Right ventricle myocardium inferior (tissue), 1 donor: ENCODE data around the gene USPL1. TPM values are rescaled to one million over a fixed set of nuclear protein-coding genes. Genes with fewer than 3 reads are reported as not detected.

Experiments used
- ATAC-seq: fragments of 200-7000 bp; cut with Tn5 transposase; one replicate; pipeline ENCODE4 v1.9.1; 2020; ENCODE audit warnings: mild to moderate bottlenecking, moderate library complexity
- DNase-seq: peaks from one replicate; pipeline ENCODE4 v3.0.0; 2021; ENCODE audit errors: missing footprints
- intact Hi-C: fragments of 100-400 bp; cut with DNase I; formaldehyde crosslinking; loops from one replicate; pipeline ENCODE4 v1.11.0; 2022
- total RNA-seq: library from RNA; stranded (reverse); fragmentation: NEBNext Ultra II Directional; extraction: Animal tissue kit (Norgen Biotek cat#: 25700); gene quantifications from one replicate; pipeline ENCODE4 v1.2.1, GENCODE V29; 2021
- donor health status: DM: no; HTN: yes; CAD: no; lungs with severe emphysema.

The USPL1 gene
- total RNA-seq, 1 donor from 2014 or later, result 10.3 TPM

DNA sequence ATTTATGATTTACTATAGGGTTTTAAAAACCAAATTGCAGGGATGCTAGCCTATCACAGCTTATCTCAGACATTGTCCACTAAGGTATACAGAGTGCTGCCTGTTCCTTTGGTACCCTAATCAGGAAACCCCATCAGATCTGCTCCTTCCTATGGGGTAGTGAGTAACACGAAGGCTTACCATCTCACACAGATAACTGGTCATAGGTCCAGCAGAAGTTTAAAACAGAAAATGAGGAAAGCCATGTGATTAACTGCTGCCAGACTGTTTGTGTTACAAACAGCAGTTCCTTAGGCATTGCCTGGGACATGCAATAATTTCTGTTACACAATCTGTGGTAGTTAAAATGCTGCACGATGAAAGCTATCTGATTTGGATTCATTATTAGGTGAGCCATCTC is 64.1 kb downstream of the USPL1 start:
- no peak for DNase-seq
- ATAC-seq, result peak; percentile 36
- intact Hi-C loops, result no loop called here

DNA sequence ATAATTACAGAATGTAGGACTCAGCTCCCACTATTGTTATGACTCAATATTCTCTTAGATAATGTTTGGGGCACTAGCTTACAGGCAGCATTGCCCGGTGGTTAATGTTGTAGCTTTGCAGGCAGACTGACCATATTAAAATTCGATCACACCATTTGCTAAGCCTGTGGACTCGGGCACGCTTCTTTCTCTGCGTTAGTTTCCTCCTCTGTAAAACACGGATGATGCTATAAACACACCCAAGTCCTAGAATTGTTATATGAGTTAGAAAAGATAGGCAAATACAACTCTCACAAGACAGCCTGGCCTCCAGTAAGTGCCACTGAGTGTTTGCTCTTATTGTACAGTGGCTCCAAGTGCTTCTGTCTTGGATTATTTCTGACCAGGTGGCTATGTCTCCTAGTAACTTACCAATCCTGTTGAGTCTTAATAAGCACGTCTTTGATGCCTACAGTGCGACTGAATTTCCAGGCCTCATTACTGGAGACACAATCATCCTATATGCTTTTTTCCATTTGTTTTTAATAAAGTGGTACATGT is 67.7 kb downstream of the USPL1 start:
- intact Hi-C loops, result no loop called here
- DNase-seq, result no peak
- ATAC-seq, result no peak

DNA sequence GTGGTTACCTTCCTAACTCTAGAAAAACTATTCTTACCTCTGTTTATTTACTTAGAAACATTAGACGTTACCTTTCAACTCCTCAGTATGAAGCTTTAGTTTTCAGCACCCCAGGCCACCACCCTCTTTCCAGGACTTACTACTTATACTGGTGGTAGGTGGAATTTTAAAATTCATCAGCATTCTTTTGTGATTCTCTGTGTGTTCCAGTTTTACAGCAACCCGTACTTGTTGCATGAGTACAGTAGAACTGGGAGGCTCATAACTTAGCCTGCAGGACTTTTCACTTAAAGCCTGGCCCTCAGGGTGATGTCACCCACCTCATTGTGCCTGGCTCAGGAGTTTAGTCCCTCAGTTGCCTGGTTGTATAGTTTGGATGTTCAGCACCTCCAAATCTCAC is 68.3 kb downstream of the USPL1 start:
- intact Hi-C loops, result no loop called here
- DNase-seq, result no peak
- no peak for ATAC-seq

DNA sequence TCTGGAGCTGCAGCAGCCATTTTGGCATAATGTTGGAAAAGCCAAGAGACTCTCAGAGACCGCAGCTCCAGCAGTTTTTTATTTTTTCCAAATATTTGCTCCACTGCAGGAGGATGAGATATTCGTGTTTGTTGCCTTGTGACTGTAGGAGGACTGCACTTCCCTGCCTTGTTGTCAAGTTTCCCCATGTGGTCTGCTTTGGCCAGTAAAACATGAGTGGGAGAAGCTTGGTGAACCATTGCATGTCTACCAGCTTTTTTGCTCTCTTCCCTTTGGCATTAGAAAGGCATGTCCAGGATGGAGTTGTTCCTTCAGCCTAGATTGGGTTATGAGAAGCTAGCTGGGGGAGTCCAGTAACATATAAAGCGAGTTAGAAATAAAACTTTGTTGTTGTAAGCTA is 69.9 kb downstream of the USPL1 start:
- ATAC-seq (no peak), DNase-seq (no peak)
- intact Hi-C loops, result no loop called here

DNA sequence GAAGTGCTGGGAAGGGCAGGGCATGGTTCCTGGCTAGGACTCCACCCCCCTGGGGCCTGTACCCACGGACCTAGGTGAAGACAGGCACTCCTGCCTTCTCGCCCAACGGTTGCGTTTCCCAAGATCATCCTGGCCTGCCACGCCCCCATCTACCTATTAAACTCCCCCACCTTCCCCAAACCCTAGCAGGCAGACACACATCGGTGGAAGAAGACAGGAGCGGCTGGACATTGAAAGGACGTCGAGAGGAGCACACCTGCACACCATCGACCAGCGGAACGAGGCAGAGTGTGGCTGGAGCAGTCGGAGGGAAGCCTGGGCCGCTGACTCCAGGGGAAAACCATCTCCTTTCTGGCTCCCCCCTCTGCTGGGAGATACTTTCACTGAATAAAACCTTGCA is 72.0 kb downstream of the USPL1 start:
- no peak for ATAC-seq

DNA sequence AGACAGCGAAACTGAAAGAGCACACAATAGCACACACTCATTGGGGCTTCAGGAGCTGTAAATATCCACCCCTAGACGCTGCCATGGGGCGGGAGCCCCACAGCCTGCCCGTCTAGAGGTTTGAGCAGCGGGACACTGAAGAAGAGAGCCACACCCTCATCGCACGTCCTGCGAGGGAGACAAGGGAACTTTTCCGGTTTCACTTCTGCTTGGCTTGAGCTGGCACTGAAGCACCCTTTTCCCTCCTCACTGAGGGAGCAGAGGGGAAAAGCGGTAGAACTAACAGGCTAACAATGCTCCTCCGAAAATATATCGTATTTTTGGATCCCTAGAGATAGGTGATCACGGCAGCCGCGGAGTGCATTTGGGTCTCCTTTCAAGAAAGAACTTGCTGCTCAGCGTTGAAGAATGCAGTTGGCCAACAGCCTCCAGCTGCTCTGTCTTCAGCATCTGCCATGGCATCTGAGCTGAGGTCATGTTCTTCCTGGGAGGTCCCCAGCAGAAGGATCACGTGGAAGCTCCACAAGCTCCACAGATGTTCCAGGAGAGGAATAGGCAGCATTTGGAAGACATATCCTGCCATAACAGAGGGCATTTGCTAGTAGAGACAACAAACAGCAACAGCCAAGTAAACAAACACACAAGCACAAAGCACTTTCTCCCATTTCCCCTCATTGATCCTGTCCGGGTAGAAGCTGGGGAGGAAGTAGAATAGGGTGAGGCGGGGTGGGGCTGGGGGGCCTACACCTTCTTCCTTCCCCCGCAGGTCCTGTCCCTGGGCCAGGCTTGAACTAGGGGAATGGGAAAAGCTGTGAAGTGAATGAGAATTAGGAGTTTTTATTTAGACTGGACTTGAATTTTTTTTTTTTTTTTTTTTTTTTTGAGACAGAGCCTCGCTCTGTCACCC is 72.8 kb downstream of the USPL1 start:
- ATAC-seq (peak; percentile 90), DNase-seq (peak; percentile 77)
- intact Hi-C loops, result no loop called here

More for the DNA sequence above, 72.0 kb downstream of the USPL1 start:
- DNase-seq, result no peak
- intact Hi-C loops, result no loop called here

DNA sequence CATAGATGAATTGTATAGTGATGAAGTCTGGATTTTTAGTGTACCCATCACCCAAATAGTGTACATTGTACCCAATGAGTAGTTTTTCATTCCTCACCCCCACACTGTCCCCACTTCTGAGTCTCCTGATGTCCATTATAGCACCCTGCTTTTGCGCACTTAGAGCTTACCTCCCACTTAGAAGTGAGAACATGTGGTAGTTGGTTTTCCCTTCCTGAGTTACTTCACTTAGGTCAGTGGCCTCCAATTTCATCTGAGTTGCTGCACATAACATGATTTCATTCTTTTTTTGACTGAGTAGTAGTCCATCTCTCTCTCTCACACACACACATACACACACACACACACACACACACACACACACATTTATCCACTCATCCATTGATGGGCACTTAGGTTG is 74.4 kb downstream of the USPL1 start:
- ATAC-seq (no peak), DNase-seq (no peak)
- intact Hi-C loops, result no loop called here

DNA sequence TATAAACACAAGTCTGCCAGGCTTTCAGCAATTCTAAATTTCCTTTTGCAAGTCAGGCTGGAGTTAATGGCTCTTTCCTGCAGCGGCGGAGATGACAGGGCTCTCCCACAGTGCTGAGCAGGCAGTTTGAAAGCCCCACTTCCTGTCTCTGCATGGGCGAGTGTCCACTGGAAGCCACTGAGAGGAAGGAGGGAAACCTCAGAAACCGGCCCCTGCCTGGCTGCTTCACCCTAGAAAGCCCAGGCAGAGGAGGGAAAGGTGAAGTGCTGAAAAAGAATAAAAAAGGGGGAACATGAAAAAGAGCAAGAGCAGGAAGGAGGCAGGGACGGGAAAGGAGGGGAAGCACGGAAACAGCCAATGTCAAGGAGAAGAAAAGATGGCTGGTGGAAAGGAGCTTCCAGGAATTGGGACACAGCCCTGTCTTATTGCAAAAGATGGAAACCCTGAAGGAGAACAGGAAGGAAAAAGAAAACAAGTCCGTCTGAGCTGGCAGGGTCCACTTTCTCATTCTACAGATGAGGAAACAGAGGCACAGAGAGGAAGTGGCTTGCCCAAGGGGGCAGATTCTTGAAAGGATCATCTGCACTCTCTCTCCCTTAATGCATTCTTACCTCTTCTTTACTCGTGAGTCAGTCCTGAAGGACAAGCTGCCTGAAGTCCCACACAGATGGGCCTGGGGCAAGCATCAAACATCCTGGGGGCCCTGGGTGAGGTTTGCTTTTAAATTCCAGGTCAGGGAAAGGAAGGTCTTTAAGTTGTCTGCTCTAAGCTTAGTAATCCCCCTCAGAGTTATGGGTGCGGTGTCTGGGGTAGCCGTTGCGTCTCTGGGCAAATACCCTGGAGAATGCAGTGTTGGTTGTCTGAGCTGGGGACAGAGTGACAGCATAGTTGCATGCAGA is 78.8 kb downstream of the USPL1 start:
- DNase-seq, result peak; percentile 79
- intact Hi-C loops, result no loop called here
- peak; percentile 84 for ATAC-seq

DNA sequence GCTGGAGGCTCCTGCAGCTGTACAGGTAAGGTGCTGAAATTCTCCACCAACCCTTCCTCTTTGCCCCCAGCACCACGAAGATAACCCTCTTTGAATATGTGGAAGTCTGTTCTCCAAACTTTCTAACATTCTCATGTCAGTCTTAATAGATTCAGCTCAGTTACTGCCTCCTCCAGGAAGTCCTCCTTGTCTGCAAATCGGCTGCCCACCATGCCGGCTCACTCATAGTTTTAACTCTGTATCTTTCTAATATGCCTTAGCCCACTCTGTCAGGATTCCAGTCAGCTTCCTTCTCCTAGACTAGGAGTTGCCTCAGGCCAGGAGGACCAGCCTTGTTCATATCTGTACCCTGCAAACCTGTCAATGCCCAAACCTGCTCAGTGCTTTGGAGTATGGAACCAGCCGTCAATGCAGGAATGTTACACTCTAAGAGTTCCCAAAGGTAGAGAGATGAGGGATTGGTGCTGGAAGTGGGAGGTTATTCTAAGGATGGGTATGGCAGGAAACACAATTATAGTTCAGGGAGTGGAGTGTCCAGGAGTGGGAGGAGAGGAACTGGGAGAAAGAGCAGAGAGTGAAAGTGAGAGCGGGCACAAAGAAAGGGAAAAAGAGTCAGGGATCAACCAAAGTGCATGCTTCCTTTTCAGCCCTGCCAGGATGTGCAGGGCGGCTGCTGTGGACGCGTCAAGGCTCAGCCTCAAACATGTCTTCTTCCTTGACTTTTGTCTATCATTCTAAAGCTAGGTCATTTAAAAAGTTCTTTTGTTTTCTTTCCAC is 79.6 kb downstream of the USPL1 start:
- peak; percentile 48 for ATAC-seq
- intact Hi-C loops, result no loop called here
- no peak for DNase-seq

DNA sequence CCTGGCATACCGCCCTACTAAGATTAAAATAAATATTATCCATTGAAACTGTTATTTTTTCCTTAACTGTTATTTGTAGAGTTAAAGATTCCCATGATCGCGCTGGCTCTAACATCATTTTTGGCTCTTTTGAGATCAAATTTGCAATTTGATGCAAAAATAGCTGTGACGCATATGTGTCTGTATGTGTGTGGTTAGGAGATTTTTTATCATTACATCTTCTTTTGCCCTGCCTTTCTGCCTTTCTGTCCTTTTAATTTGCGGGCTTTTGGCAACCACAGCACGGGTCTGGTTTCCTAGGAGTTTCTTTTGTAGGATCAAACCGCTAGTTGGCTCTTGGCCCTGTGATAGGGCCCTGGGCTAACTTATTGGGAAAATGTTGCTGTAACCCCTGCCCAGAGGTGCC is 80.3 kb downstream of the USPL1 start:
- no peak for DNase-seq
- intact Hi-C loops, result no loop called here
- ATAC-seq, result no peak

DNA sequence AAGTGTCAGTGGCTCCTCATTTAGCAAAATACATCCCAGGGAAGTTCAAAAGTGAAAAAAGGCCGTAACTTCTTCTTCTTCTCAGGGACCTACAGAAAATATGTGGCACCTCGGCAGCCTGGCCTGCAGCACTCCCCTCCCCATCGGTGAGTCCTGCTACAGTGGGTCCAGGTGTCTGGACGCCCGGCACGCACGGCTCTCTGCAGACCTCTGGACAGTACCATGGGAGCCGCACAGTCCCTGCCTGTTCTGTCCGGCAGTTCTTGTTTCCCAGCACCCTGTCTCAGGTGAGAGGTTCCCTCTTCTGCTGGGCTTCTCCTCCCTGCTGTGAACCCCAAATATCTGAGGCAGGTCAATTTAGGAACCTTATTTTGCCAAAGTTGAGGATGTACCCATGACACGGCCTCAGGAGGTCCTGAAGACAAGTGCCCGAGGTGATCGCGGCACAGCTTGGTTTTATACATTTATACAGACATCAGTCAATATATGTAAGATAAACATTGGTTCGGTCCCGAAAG is 80.8 kb downstream of the USPL1 start:
- ATAC-seq, result no peak
- DNase-seq, result no peak
- intact Hi-C loops, result no loop called here

DNA sequence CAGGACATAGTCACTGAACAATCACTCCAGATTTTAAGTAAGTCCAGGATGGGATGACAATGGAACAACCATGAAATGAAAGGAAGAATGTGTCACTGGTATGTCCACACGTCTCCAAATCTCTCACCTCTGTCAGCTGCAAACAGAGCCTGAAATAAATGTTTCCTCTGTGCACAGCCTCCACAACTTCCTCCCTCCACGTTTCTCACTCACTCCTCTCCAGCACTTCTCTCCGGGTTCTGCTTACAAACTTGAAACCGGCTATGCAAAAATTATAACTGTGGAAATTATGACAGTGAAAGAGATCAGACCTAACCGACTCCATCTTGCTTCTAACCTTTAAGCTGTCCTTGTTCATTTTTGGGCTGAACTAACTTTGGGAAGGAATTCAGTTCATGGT is 82.6 kb downstream of the USPL1 start:
- no peak for DNase-seq

DNA sequence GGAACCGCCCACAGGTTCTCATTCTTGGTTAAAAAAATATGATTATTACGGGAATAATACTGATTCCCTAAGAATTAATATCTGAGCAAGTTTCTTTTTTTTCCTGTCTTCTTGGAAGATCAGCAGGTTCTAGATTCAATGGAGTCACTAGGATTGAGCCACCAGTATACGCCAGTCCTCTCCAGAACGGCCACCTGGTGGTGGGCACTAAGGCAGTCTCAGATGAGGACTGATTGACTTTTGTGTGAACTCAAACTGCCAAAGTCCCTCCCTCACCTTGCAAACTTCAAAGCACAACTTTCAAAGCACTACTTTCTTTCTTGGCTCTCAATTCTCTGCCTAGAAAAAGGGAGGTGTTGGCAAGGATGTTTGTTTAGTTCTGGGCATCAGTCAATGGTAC is 84.3 kb downstream of the USPL1 start:
- no peak for DNase-seq
- no peak for ATAC-seq
- intact Hi-C loops, result no loop called here

More for the DNA sequence above, 82.6 kb downstream of the USPL1 start:
- intact Hi-C loops, result no loop called here
- ATAC-seq, result no peak

DNA sequence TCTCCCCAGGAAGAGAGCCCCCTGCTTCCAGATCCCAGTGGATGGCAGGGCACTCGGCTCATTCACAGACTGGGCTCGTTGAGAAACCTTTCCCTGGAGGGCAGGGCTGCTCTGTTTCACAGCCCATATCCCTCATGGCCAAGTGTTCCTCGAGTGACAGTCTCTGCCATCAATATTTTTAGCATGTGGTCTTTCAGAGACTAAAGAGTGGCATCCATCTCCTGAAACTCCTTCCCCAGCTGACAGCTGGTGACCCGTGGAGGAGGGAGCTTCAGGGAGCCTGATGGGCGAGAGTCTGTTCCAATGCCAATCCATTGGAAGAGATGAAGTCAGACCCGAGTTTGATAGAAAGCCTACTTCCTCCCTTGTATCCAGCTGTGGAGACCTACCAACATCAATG is 86.9 kb downstream of the USPL1 start:
- no peak for ATAC-seq

DNA sequence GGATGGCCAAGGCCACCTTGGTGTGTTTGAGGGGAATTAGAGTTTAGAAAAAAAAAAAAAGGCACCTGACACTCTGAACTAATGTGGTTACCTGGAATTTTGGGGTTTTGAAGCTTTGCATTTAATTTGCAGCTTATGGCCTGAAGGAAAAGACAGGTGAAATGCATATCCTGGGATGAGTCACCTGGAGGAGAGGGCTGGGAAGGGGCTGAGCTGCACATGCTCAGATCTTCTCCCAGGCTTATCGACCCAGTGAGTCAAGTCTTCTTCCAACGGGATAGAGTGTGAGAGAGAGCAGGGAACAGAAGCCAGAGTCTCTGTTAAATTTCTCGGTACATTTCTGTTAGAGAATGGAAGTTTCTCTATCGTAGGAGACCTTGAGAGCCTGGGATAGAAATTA is 88.0 kb downstream of the USPL1 start:
- no peak for DNase-seq
- intact Hi-C loops, result no loop called here
- no peak for ATAC-seq

More for the DNA sequence above, 86.9 kb downstream of the USPL1 start:
- intact Hi-C loops, result no loop called here
- DNase-seq, result no peak

DNA sequence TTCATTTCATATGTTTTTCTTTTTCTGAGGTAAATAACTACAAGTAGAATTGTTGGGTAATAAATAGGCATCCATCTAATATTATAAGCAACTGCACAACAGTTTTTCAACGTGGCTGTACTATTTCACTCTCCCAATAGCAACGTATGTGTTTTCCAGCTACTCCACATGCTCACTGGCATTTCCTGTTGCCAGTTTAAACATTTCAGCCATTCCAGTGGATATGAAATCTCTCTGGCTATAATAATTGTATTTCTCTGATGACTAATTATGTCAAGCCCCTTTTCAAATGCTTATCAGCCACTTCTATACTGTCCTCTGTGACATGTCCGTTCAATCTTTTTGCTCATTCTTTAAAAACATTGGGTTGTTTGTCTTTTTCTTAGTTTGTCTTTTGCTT is 90.8 kb downstream of the USPL1 start:
- no peak for ATAC-seq
- no peak for DNase-seq
- intact Hi-C loops, result no loop called here
